GM12878 (cell line): ENCODE measurements around the gene FAM222B. TPM values are rescaled to one million over a fixed set of nuclear protein-coding genes. Genes with fewer than 3 reads are reported as not detected.
A peak's percentile ranks its signal among the peaks of the same experiment; 100 is the strongest.

Source experiments
- ATAC-seq: fragments of 200-7000 bp; cut with Tn5 transposase; 3 replicates; pipeline ENCODE4 v1.9.1; 2020; ENCODE audit warnings: mild to moderate bottlenecking, moderate library complexity
- BruUV-seq: library from RNA; stranded (reverse); fragments of 400-500 nt; replicated peaks from 2 replicates; lab custom pipeline; 2021; lab: Mats Ljungman, UMichigan
- CTCF ChIA-PET: fragments of 300-600 bp; sonication (Branson Sonifier 250); formaldehyde crosslinking; extraction: SDS; loops from one replicate; lab custom pipeline; 2021; ENCODE audit warnings: inconsistent platforms; lab: Yijun Ruan, JAX
- POLR2A ChIA-PET: fragments of 350-600 bp; formaldehyde crosslinking; extraction: SDS; loops from one replicate; lab custom pipeline; 2021; ENCODE audit warnings: inconsistent platforms; lab: Charles Lee
- RAD21 ChIA-PET: fragments of 300-600 bp; sonication (Branson Sonifier 250); formaldehyde crosslinking; loops from one replicate; lab custom pipeline; 2023; ENCODE audit warnings: antibody characterized with exemption; ENCODE audit not compliant: unreplicated experiment; lab: Charles Lee
- SMC1A ChIA-PET: fragments of 300-600 bp; sonication (Branson Sonifier 250); formaldehyde crosslinking; loops from one replicate; lab custom pipeline; 2023; ENCODE audit not compliant: unreplicated experiment, uncharacterized antibody; lab: Charles Lee
- DNase-seq: peaks from one replicate; pipeline ENCODE4 v3.0.0-alpha.2; 2011; ENCODE audit warnings: low read depth, low spot score
- FAIRE-seq: peaks from 3 replicates; lab custom pipeline; 2011; peaks lifted over from hg19 to GRCh38; lab: Jason Lieb, UNC
- H2AFZ ChIP-seq: 2 replicates; pipeline ENCODE4 v1.6.0; 2011; ENCODE audit warnings: low read depth, low read length, control low read depth; ENCODE audit not compliant: control insufficient read depth
- H3K27ac ChIP-seq: 2 replicates; pipeline ENCODE4 v1.5.1; 2011; ENCODE audit warnings: control low read depth; ENCODE audit not compliant: control insufficient read depth, insufficient read depth
- H3K27me3 ChIP-seq, 2 experiments: replicated peaks in 1 of 2; 2 replicates each; pipeline versions ENCODE4 v1.6.0 to v1.6.1; 2011; ENCODE audit warnings: low read length in 1 of 2; ENCODE audit not compliant: control insufficient read depth in 2 of 2, insufficient read depth in 2 of 2
- H3K36me3 ChIP-seq, 2 experiments: 2 replicates each; pipeline ENCODE4 v1.5.1; 2011; ENCODE audit warnings: low read length in 1 of 2; ENCODE audit not compliant: control insufficient read depth in 2 of 2, insufficient read depth in 2 of 2
- H3K4me1 ChIP-seq: 2 replicates; pipeline ENCODE4 v1.6.1; 2011; ENCODE audit warnings: mild to moderate bottlenecking, low read length, moderate library complexity, mixed read lengths; ENCODE audit not compliant: control insufficient read depth, insufficient read depth
- H3K4me2 ChIP-seq: 2 replicates; pipeline ENCODE4 v1.6.0; 2011; ENCODE audit warnings: control low read depth; ENCODE audit not compliant: control insufficient read depth, insufficient read depth
- H3K4me3 ChIP-seq: fragments of 200-600 bp; sonication (generic); 2 replicates; pipeline ENCODE4 v1.5.1; 2016
- H3K79me2 ChIP-seq: 2 replicates; pipeline ENCODE4 v1.6.0; 2011; ENCODE audit warnings: low read length; ENCODE audit not compliant: control insufficient read depth, insufficient read depth
- H3K9ac ChIP-seq: 2 replicates; pipeline ENCODE4 v1.8.0; 2011; ENCODE audit warnings: low read length, control low read depth, mixed read lengths; ENCODE audit not compliant: control insufficient read depth, insufficient read depth
- H3K9me3 ChIP-seq: replicated peaks from 3 replicates; pipeline ENCODE4 v1.5.1; 2011; ENCODE audit warnings: mild to moderate bottlenecking, low read length; ENCODE audit not compliant: control insufficient read depth, insufficient read depth
- H4K20me1 ChIP-seq: 2 replicates; pipeline ENCODE4 v1.6.0; 2011; ENCODE audit not compliant: control insufficient read depth, insufficient read depth
- ATF7 ChIP-seq: fragments of 450-650 bp; IDR thresholded peaks from 2 replicates; pipeline ENCODE4 v1.6.1; 2016; ENCODE audit warnings: low read depth, mild to moderate bottlenecking
- BHLHE40 ChIP-seq, 2 experiments: fragments of 450-650 bp in 1 of 2; IDR thresholded peaks; 2 replicates each; pipeline ENCODE4 v1.6.1; 2011 to 2017; ENCODE audit warnings: low read depth in 2 of 2, borderline replicate concordance in 1 of 2, improper control_type of control experiment in 1 of 2, low read length in 1 of 2, mild to moderate bottlenecking in 1 of 2
- CBX5 ChIP-seq: sonication (generic); IDR thresholded peaks from 2 replicates; pipeline ENCODE4 v1.6.1; 2016; ENCODE audit warnings: low read depth, moderate library complexity, mild to moderate bottlenecking, inconsistent platforms
- EZH2 ChIP-seq: IDR thresholded peaks from 2 replicates; pipeline ENCODE4 v1.6.1; 2012; ENCODE audit warnings: low read depth, mild to moderate bottlenecking, control low read depth, inconsistent platforms, low read length, borderline replicate concordance; ENCODE audit not compliant: control insufficient read depth
- HSF1 ChIP-seq: fragments of 150-350 bp; IDR thresholded peaks from 2 replicates; pipeline ENCODE4 v1.6.1; 2014; ENCODE audit warnings: mild to moderate bottlenecking, low read depth, low read length
- KAT2A ChIP-seq: conservative IDR thresholded peaks from 2 replicates; pipeline ENCODE4 v1.6.1; 2011; ENCODE audit warnings: low read depth, low read length; ENCODE audit not compliant: control insufficient read depth
- LARP7 ChIP-seq: fragments of 450-650 bp; IDR thresholded peaks from 2 replicates; pipeline ENCODE4 v1.6.1; 2017; ENCODE audit warnings: mild to moderate bottlenecking
- MLLT1 ChIP-seq: fragments of 450-650 bp; IDR thresholded peaks from 2 replicates; pipeline ENCODE4 v1.6.1; 2016; ENCODE audit warnings: mild to moderate bottlenecking
- MYC ChIP-seq: IDR thresholded peaks from 2 replicates; pipeline ENCODE4 v1.6.1; 2011; ENCODE audit warnings: mild to moderate bottlenecking, low read length, moderate library complexity, inconsistent platforms; ENCODE audit not compliant: insufficient read depth, insufficient replicate concordance, insufficient read length, severe bottlenecking
- NBN ChIP-seq: fragments of 450-650 bp; IDR thresholded peaks from 2 replicates; pipeline ENCODE4 v1.6.1; 2016
- NFXL1 ChIP-seq: fragments of 450-650 bp; IDR thresholded peaks from 2 replicates; pipeline ENCODE4 v1.6.1; 2017; ENCODE audit warnings: antibody characterized with exemption, mild to moderate bottlenecking, borderline replicate concordance
- NR2C1 ChIP-seq: fragments of 450-650 bp; IDR thresholded peaks from 2 replicates; pipeline ENCODE4 v1.6.1; 2017; ENCODE audit warnings: antibody characterized with exemption, mild to moderate bottlenecking, moderate library complexity
- PBX3 ChIP-seq: IDR thresholded peaks from 2 replicates; pipeline ENCODE4 v1.6.1; 2011; ENCODE audit warnings: mild to moderate bottlenecking, low read depth, low read length, moderate library complexity; ENCODE audit not compliant: insufficient replicate concordance
- POU2F2 ChIP-seq: IDR thresholded peaks from 3 replicates; pipeline ENCODE4 v1.6.1; 2011; ENCODE audit warnings: low read depth, mild to moderate bottlenecking, low read length, borderline replicate concordance
- SMC3 ChIP-seq: IDR thresholded peaks from 2 replicates; pipeline ENCODE4 v1.6.1; 2011; ENCODE audit warnings: low read length, improper control_type of control experiment, borderline replicate concordance
- SPI1 ChIP-seq: IDR thresholded peaks from 2 replicates; pipeline ENCODE4 v1.6.1; 2011; ENCODE audit warnings: low read depth, mild to moderate bottlenecking, low read length, moderate library complexity, borderline replicate concordance; ENCODE audit not compliant: insufficient read depth
- ZNF207 ChIP-seq: fragments of 450-650 bp; IDR thresholded peaks from 2 replicates; pipeline ENCODE4 v1.6.1; 2014; ENCODE audit warnings: antibody characterized with exemption, mild to moderate bottlenecking, borderline replicate concordance
- WGBS: methylation state at CpG from one replicate; pipeline ENCODE4 v1.1.6; 2016; ENCODE audit warnings: low lambda C conversion rate; ENCODE audit not compliant: insufficient replicate concordance, insufficient coverage; ENCODE audit errors: missing lambda C conversion rate; 5-methylcytosine and 5-hydroxymethylcytosine counted together
- in situ Hi-C: fragments of 300-500 bp; cut with MboI; formaldehyde crosslinking; loops from 9 replicates; pipeline ENCODE4 v1.14.3; 2018; ENCODE audit warnings: mixed read lengths
- intact Hi-C: fragments of 100-400 bp; cut with micrococcal nuclease; formaldehyde crosslinking; loops from one replicate; pipeline ENCODE4 v1.14.2; 2022; ENCODE audit not compliant: unreplicated experiment
- polyA plus RNA-seq, 11 experiments: library from polyadenylated mRNA; depleted of rRNA in 4 of 11; unstranded in 6 of 11; stranded (reverse) in 5 of 11; fragments of >200 nt; fragmentation: Nextera tagmentation in 4 of 11; fragmentation: Illumina TruSeq in 1 of 11; extraction: Ambion mirVana in 4 of 11; extraction: Trizol in 1 of 11; gene quantifications; 1 replicate in 1 of 11; 2 replicates in 10 of 11; pipeline versions ENCODE4 v1.2.1 to v1.2.3, GENCODE V29; 2011 to 2016; ENCODE audit warnings: inconsistent platforms in 2 of 11, missing spikeins in 2 of 11, low read depth in 1 of 11
- total RNA-seq, 4 experiments: library from RNA; depleted of rRNA in 3 of 4; stranded (reverse); fragments of >200 nt in 3 of 4; fragmentation: Illumina TruSeq in 1 of 4; extraction: Trizol in 1 of 4; gene quantifications; 2 replicates each; pipeline versions ENCODE4 v1.2.1 to v1.2.3, GENCODE V29; 2013 to 2021

FAM222B gene
- total and polyA plus RNA-seq, 10 of the 15 experiments (the other 5 are each of a cell fraction or from before 2014, with no cell fraction given) = 2.8 to 18.3 (median 6.4) TPM

DNA sequence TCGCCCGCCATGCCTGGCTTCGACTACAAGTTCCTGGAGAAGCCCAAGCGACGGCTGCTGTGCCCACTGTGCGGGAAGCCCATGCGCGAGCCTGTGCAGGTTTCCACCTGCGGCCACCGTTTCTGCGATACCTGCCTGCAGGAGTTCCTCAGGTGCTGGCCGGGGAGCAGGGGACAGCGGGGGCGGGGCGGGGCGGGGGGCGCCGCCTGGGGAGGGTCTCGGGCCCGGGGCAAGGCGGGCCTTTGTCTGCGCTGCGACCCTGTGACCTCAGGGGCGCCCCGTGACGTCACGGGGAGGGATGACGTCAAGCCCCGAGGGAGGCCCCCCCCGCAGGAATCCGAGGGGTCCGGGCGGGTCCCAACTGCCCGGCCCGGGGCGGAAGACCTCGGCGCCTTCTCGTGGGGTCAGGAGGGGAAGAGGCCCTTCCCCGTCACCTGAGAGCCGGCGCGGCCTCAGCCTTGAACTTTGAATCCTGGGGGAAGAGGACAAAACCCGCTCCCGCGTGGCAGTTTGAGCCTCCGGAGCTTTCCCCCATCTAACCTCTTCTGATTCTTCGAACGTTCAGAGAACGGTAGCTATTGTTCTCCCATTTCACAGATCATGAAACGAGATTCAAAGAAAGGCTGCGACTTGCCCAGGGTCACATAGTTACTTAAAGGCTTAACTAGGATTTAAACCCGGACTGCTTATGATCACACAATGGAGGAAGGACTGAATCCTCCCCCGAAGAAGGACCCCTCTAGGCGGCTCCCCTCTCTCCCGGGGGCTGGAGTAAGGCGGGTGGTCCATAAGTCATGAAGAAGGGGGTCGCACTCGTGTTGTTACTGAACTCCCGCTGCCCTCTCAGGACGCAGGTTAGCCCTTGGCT lies 98.3 kb downstream of the FAM222B start:
- POLR2A ChIA-PET = interaction anchor here (1.0 to 15.2 kb wide), 8 partner anchors 11 to 207 kb away, joined by 3 to 485 read pairs (median 4); partner anchors contain the start of genes FAM222B, NEK8, PHF12 and RPL23A
- RAD21 ChIA-PET = interaction anchor here (1.3 to 17.4 kb wide), 3 partner anchors 18 to 25 kb away, joined by 4 to 375 read pairs (median 8); partner anchors contain the start of genes NEK8, RPL23A and TLCD1
- TF ChIP-seq MLLT1 (peak; percentile 39; the same call in 1 of the 2 replicates), KAT2A (no peak), ZNF207 (0 out of 2 replicates have a peak, but pooled peaks have one; percentile 21), SPI1 (no peak), ATF7 (peak; percentile 78), EZH2 (no peak), PBX3 (peak; percentile 11), BHLHE40 (IDR thresholded peaks at IDR 0.05; ENCODE audit: borderline replicate concordance in 1 of 2, low read depth in 2 of 2, low read length in 1 of 2) (peak in 1 of 2 experiments; percentile 93; a peak in 1 of 4 replicates), HSF1 (no peak), SMC3 (no peak), NBN (peak; percentile 76), POU2F2 (no peak; the same call in 2 of the 3 replicates), NR2C1 (0 out of 2 replicates have a peak, but pooled peaks have one; percentile 15), CBX5 (no peak), LARP7 (0 out of 2 replicates have a peak, but pooled peaks have one; percentile 11), NFXL1 (no peak), MYC (no peak)

More for the DNA sequence above, 98.3 kb downstream of the FAM222B start:
- Histone ChIP-seq H3K4me3 (peak overlapping the region; percentile 92), H4K20me1 (peaks cover 16% of the 10 kb centered on the region), H2AFZ (no peak overlapping the region), H3K4me2 (peak overlapping the region; percentile 85), H3K4me1 (peaks cover 68% of the 10 kb centered on the region), H3K9ac (peak overlapping the region; percentile 98), H3K36me3 (peaks cover 25 to 28% of the 10 kb centered on the region in 2 experiments), H3K79me2 (peaks cover 77% of the 10 kb centered on the region), H3K27me3 (no peaks in the 10 kb centered on the region), H3K27ac (peak overlapping the region; percentile 95), H3K9me3 (peaks cover 2% of the 10 kb centered on the region; the same call in 2 of the 3 replicates)
- SMC1A ChIA-PET = interaction anchor here (1.2 to 17.8 kb wide), 3 partner anchors 16 to 205 kb away, joined by 3 to 326 read pairs (median 4); partner anchors contain the start of genes NEK8, RPL23A and TLCD1
- peak; percentile 1 for ATAC-seq
- in situ Hi-C loops = loop anchor here (25.0 kb wide), 1 partner anchor 1282 kb away; the partner anchor contains the start of gene KSR1
- BruUV-seq = TSS peak; percentile 71
- intact Hi-C loops = no loop called here
- no peak for FAIRE-seq
- WGBS = under 1% methylated on average over 41 of the region's 61 CpGs
- CTCF ChIA-PET = interaction anchor here (0.7 to 10.0 kb wide), 6 partner anchors 17 to 1263 kb away, joined by 3 to 394 read pairs (median 18); partner anchors contain the start of genes NEK8, RPL23A and TLCD1
- DNase-seq = no peak
